Activated T-cell treated with anti-CD3 and anti-CD28 coated beads for 24 hours (primary cell): ENCODE results near the gene ACAD11.
"Not testable (repeated sequence)": the region's sequence is repeated elsewhere in the genome, so short reads cannot be mapped to it uniquely, and the experiment has no call there.

Experiments used
- DNase-seq: peaks from one replicate; pipeline ENCODE4 v3.0.0-alpha.2; 2020; ENCODE audit warnings: low read depth

Gene ACAD11

DNA sequence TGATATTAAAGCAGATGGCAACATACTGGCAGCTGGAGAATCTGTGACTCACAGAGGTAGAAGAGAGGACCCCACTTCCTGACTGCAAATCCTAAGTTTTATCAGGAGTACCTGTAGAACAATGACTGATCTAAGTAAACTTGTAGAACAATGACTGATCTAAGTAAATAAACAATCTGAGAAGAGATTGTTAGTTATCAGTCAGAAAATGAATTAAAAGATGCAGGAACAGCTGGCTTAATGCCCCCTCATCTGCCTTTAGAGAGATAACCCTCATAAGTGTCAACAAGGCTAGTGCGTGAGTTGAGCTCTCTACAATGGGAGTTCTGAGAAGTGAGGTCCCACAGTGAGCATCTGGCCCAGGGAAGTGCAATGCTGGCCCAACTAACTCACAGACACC is 14.6 kb downstream of the ACAD11 start:
- DNase-seq = no peak

GRCh38 chr3:132643366-132643765 is 16.2 kb downstream of the ACAD11 start:
- no peak for DNase-seq

GRCh38 chr3:132642539-132642847 is 17.1 kb downstream of the ACAD11 start:
- DNase-seq = no peak

- DNase-seq = no peak
Observed at GRCh38 chr3:132641837-132642538, 17.6 kb downstream of the ACAD11 start.

- not testable (repeated sequence) for DNase-seq
Observed at GRCh38 chr3:132641427-132641826, 18.2 kb downstream of the ACAD11 start.

DNA sequence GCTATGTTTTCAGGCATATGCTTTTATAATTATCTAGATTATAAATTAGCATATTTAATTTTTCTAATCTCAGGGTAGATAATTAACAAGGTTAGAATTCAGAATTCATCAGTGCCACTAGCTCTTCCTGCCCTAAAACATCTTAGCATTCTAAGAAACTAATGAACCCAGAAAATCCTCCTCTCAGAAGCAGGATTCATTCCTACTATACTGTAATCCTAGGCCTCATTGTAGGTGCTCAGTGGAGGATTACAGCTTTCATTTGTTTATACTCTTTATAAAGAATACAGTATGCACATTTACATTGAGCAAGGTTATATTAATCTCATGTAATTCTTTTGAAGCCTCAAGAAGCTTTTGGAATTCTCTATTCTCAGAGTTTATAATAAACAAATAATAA is 20.9 kb downstream of the ACAD11 start:
- DNase-seq = no peak

GRCh38 chr3:132637590-132637989 is 22.0 kb downstream of the ACAD11 start:
- DNase-seq = no peak

DNA sequence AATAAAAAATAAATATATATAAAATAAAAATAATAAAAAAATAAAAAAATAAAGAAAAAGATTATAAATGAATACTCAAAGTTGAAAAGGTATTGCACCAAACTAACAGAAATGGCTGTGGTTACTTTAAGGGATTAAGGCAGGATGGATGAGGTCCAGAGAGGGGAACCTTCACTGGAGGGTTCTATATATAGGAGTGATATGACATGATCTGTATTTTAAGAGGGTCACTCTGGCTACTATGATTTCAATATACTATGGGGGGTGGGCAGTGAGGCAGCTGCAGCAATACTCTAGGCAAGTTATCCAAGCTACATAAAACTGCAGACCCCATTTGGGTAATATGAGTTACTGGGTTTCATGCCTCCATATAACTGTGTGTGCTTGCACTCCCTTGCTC is 24.6 kb downstream of the ACAD11 start:
- no peak for DNase-seq

DNA sequence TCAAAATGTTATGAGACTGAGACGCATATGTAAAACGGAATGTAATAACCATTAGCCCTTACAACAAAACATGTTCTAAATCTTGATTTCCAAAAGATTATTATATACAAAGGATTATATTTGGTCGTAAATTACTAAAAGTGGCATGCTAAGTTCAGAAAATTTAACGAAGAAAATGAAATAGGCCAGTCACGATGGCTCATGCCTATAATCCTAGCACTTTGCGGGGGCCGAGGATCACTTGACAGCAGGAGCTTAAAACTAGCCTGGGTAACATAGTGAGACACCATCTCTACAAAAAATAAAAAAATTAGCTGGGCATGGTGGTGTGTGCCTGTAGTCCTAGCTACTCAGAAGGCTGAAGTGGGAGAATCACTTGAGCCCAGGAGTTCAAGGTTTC is 29.0 kb downstream of the ACAD11 start:
- DNase-seq = no peak

DNA sequence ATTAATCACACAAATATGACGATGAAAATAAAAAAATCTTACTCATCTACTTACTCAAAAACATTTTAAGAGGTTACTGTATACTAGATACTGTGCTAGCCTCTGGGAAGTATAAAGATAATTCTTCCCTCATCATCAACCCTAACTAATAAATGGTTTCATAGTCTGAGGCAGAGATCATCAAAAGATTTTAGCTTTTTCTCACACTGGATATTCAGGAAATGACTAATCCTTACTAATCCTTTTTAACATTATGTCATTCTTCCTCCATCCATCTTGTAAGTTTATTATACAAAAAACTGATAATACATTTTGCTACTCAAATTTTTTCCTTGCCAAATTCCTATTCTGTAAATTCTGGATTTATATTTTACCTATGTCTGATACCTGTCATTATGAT is 29.7 kb downstream of the ACAD11 start:
- no peak for DNase-seq

DNA sequence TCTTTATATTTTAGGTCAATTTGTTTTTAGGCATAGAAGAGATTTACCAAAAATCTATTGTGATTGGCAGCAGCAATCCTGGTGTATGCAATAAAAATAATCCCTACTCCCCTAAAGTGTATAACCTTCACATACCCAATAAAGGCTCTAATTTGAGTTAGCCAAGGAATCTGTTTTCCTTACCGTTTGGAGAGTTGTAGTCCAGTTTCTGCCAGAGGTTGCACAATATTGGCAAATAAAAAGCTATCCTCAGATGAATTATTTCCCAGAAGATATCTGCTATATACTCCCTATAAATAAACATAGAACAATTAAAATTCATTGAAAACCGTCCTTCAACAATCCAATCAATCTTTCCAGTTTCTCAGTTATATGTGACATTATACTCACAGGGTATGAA is 31.5 kb downstream of the ACAD11 start:
- DNase-seq = no peak

DNA sequence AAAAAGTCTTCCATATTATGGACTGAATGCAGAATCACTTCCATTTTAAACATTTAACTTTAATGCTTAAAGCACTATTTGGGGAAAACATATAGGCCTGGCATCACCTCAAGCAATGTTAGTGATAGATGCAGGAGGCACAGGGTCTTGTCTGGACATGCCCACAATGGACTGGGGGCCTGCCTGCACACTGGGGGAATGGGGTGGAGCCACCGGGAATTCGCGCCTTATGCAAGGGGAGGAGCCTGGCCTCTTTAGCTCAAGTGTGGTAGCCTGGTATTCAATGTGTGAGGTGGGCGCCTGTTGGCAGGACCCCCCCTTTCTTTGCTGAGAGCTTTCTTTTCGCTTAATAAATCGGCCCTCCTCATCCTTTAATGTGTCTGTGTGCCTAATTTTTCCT is 32.7 kb downstream of the ACAD11 start:
- DNase-seq = no peak

- DNase-seq = no peak
Observed at GRCh38 chr3:132625613-132626012, 34.0 kb downstream of the ACAD11 start.

- no peak for DNase-seq
Observed at GRCh38 chr3:132624790-132625189, 34.8 kb downstream of the ACAD11 start.

DNA sequence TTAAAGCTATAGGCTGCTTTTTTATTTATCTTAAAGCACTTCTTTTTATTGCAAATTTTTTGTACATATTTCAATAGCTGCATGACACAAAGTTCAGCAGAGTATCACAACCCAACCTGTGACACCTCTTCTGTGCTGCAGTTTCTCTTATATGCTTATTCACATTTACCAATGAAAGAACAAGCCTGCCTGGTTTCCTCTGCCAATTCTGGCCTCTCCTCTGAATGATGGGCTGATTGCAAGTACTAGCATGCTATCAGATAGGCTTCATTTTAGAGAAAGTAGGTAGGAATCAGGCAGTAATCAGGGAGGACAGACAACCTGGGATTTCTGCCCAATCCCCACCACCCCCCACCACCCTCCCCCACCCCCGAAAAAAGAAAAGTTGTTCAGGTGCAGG is 36.0 kb downstream of the ACAD11 start:
- DNase-seq = no peak

DNA sequence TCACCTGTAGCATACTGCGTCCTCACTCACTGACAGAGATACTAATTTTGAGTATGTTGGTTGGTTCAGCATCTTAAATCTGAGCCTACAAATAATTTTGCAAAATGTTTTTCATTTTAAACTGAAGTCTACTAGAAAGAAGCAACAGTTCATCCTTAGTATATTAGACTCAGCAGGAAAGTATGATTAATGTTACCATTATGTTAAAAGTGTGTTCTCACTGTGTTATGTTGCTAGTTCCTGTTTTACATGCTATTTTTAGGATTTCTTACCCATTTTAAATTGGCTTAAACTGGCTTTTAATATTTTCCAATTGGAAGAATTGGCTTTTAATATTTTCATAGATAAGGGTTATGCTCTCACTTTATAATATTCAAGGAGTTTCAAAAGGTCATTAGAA is 36.8 kb downstream of the ACAD11 start:
- DNase-seq = no peak

DNA sequence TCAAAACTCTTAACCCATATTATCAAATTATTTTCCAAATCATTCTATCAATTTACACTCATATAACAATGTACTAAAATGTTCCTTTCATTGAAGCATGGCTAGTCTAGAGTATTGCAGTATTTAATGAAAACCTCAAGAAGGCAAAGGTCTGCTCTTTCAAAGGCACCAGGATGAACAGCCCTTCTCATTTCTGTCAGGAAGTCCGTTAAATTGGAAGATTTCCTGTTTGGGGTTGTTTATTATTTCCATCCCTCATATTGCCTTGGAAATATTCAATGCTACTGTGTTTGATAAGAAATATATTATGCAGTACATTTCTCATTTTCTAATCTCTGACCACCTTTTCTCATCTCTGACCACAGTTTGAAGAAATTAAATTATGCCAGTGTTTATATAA is 37.5 kb downstream of the ACAD11 start:
- no peak for DNase-seq

GRCh38 chr3:132616780-132617179 is 42.8 kb downstream of the ACAD11 start:
- DNase-seq = no peak

DNA sequence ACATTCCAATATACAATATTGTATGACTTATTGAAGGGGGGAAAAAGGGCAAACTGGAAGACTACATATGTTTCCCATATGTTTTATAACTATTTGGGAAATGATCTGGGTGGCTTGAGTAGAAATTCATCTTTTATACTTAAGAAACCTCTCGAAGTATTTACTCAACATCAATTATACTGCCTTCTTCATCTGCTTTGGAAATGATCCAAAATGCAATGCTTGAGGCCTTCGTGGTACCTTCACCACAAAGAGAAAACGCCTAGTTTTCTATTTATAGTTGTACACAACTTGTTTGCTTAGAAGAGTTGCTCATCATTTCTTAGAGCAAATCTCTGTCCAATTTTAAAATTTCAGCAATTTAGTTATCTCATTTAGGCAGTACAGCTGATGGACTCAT is 43.7 kb downstream of the ACAD11 start:
- DNase-seq = no peak

GRCh38 chr3:132615301-132615700 is 44.3 kb downstream of the ACAD11 start:
- DNase-seq = not testable (repeated sequence)

DNA sequence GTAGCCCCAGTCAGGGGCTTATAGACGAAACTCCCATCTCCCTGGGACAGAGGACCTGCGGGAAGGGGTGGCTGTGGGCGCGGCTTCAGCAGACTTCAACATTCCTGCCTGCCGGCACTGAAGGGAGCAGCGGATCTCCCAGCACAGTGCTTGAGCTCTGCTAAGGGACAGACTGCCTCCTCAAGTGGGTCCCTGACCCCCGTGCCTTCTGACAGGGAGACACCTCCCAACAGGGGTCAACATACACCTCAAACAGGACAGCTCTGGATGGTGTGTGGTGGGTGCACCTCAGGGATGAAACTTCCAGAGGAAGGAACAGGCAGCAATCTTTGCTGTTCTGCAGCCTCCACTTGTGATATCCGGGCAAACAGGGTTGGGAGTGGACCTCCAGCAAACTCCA is 53.0 kb downstream of the ACAD11 start:
- not testable (repeated sequence) for DNase-seq

DNA sequence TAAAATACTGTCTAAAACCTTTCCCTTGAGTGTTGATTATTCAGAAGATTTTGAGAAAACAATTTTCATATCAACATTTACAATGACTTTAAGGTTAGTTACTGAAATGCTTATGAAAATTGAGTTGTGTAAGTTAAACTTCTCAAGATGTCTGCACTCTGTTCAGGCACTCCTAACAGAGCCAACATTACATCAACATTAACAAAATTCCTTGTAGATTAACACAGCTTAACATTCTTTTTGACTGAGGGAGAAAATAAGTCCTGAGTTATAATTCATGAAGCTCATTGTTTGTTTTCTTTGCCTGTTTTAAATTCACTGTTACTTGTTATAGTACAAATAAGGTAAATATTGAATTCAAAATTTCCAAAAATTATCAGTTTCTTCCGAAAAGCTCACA is 53.5 kb downstream of the ACAD11 start:
- no peak for DNase-seq

- no peak for DNase-seq
Observed at GRCh38 chr3:132605374-132605792, 54.2 kb downstream of the ACAD11 start.

DNA sequence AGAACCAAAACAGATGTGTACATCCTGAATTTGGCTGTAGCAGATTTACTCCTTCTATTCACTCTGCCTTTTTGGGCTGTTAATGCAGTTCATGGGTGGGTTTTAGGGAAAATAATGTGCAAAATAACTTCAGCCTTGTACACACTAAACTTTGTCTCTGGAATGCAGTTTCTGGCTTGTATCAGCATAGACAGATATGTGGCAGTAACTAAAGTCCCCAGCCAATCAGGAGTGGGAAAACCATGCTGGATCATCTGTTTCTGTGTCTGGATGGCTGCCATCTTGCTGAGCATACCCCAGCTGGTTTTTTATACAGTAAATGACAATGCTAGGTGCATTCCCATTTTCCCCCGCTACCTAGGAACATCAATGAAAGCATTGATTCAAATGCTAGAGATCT is 59.0 kb downstream of the ACAD11 start:
- not testable (repeated sequence) for DNase-seq

DNA sequence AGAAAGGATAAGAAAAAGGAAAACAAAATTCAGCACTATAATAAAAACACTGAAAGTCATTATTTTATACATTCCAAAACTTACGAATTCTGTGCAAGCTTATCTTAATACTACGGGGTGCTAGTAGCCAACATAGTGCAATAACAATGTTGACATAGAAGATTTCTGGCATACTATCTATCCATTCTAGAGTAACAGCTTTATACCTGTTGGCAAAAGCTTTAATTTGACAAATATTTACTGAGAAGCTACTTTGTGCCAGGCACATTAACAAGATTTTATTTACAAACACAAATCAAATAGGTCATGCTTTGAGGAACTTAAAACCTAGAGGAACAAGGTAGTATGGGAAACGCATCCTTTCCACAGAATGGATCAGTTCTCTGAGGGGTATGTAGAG is 61.4 kb downstream of the ACAD11 start:
- DNase-seq = no peak
